Prostate gland (tissue), 2 donors: ENCODE measurements around the gene TMC5.

Source experiments
- POLR2A ChIP-seq: fragments of 450-650 bp; IDR thresholded peaks from one replicate; pipeline ENCODE4 v1.6.1; 2016; ENCODE audit warnings: antibody characterized with exemption, mild to moderate bottlenecking
- POLR2AphosphoS5 ChIP-seq: sonication (generic); formaldehyde crosslinking; IDR thresholded peaks from one replicate; pipeline ENCODE4 v1.6.1; 2017; ENCODE audit warnings: antibody characterized with exemption
- TF ChIP-seq, protein P1 (sequence below), 4 experiments: fragments of 200-600 bp in 2 of 4; fragments of 450-650 bp in 2 of 4; sonication (generic) in 2 of 4; IDR thresholded peaks; 1 replicate in 3 of 4; 2 replicates in 1 of 4; pipeline ENCODE4 v1.5.1; 2016 to 2019; ENCODE audit warnings: antibody characterized with exemption in 4 of 4, mild to moderate bottlenecking in 2 of 4, moderate library complexity in 2 of 4

- TF ChIP-seq, protein P1, sequence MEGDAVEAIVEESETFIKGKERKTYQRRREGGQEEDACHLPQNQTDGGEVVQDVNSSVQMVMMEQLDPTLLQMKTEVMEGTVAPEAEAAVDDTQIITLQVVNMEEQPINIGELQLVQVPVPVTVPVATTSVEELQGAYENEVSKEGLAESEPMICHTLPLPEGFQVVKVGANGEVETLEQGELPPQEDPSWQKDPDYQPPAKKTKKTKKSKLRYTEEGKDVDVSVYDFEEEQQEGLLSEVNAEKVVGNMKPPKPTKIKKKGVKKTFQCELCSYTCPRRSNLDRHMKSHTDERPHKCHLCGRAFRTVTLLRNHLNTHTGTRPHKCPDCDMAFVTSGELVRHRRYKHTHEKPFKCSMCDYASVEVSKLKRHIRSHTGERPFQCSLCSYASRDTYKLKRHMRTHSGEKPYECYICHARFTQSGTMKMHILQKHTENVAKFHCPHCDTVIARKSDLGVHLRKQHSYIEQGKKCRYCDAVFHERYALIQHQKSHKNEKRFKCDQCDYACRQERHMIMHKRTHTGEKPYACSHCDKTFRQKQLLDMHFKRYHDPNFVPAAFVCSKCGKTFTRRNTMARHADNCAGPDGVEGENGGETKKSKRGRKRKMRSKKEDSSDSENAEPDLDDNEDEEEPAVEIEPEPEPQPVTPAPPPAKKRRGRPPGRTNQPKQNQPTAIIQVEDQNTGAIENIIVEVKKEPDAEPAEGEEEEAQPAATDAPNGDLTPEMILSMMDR (IDR thresholded peaks at IDR 0.05), result no peak
- TF ChIP-seq POLR2A, result no peak
- TF ChIP-seq POLR2AphosphoS5, result peak; percentile 73
Measured at GRCh38 chr16:19396555-19397011, 21.1 kb upstream of the TMC5 start.
